SU-DHL-6 (cell line): ENCODE results near the gene ZDHHC13.

Experiments used
- CTCF ChIP-seq: fragments of 200-600 bp; sonication (generic); IDR thresholded peaks from one replicate; pipeline ENCODE4 v1.5.1; 2017; ENCODE audit warnings: antibody characterized with exemption, mild to moderate bottlenecking, low read length, moderate library complexity; ENCODE audit not compliant: insufficient read depth, poor library complexity, severe bottlenecking
- EZH2phosphoT487 ChIP-seq: fragments of 200-600 bp; sonication (generic), shearing (Covaris generic); conservative IDR thresholded peaks from 2 replicates; pipeline ENCODE4 v1.6.1; 2018; ENCODE audit warnings: mild to moderate bottlenecking, antibody characterized with exemption, low read length, moderate library complexity, mixed read lengths

- no peak for TF ChIP-seq CTCF
- no peak for TF ChIP-seq EZH2phosphoT487
These were observed 37.1 kb upstream of the ZDHHC13 start for GRCh38 chr11:19079643-19080440.
